ENCODE measurements around the gene ELL. TPM values are rescaled to one million over a fixed set of nuclear protein-coding genes. Genes with fewer than 3 reads are reported as not detected.
A peak's percentile ranks its signal among the peaks of the same experiment; 100 is the strongest.

The ELL gene
- total RNA-seq, 1 donor from 2014 or later: 27.8 TPM

GRCh38 chr19:18427080-18427742, 94.7 kb downstream of the ELL start:
- intact Hi-C loops (cut with micrococcal nuclease): no loop called here
- Mint-ChIP-seq H3K27me3 (no peaks in the 10 kb centered on the region), H3K9me3 (no peaks in the 10 kb centered on the region), H3K36me3 (ENCODE audit: low read depth) (peaks cover 13% of the 10 kb centered on the region), H3K4me3 (no peak overlapping the region), H3K4me1 (peaks cover 31% of the 10 kb centered on the region), H3K27ac (no peak overlapping the region)
- DNase-seq: no peak

DNA sequence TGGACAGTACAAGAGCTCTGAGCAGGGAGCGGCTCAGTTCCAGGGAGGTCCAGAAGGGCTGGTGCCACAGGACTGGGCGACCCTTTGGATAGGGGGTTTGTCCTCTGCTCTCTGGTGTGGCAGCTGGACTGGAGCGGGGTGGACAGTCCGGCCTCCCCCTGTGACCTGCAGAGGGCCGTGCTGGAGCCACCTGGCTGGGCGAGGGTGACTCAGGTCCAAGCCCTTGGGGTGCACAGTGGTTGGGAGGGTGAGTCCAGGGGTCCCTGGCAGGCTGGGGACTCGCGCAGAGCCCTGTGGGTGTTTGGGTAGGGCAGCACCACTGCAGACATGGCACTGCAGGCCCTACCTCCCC, 95.5 kb downstream of the ELL start:
- H3K9me3 Mint-ChIP-seq: no peaks in the 10 kb centered on the region
- peaks cover 12% of the 10 kb centered on the region for H3K36me3 Mint-ChIP-seq (ENCODE audit: low read depth)
- no peak overlapping the region for H3K27ac Mint-ChIP-seq
- peaks cover 39% of the 10 kb centered on the region for H3K4me1 Mint-ChIP-seq
- intact Hi-C loops (cut with micrococcal nuclease): no loop called here
- H3K4me3 Mint-ChIP-seq: no peak overlapping the region
- no peak for DNase-seq
- no peaks in the 10 kb centered on the region for H3K27me3 Mint-ChIP-seq

GRCh38 chr19:18425515-18426415, 96.1 kb downstream of the ELL start:
- DNase-seq: peak; percentile 55
- H3K36me3 Mint-ChIP-seq (ENCODE audit: low read depth): peaks cover 12% of the 10 kb centered on the region
- no peaks in the 10 kb centered on the region for H3K9me3 Mint-ChIP-seq
- no peaks in the 10 kb centered on the region for H3K27me3 Mint-ChIP-seq
- peaks cover 45% of the 10 kb centered on the region for H3K4me1 Mint-ChIP-seq
- intact Hi-C loops (cut with micrococcal nuclease): no loop called here
- peak overlapping the region; percentile 68 for H3K27ac Mint-ChIP-seq
- no peak overlapping the region for H3K4me3 Mint-ChIP-seq

DNA sequence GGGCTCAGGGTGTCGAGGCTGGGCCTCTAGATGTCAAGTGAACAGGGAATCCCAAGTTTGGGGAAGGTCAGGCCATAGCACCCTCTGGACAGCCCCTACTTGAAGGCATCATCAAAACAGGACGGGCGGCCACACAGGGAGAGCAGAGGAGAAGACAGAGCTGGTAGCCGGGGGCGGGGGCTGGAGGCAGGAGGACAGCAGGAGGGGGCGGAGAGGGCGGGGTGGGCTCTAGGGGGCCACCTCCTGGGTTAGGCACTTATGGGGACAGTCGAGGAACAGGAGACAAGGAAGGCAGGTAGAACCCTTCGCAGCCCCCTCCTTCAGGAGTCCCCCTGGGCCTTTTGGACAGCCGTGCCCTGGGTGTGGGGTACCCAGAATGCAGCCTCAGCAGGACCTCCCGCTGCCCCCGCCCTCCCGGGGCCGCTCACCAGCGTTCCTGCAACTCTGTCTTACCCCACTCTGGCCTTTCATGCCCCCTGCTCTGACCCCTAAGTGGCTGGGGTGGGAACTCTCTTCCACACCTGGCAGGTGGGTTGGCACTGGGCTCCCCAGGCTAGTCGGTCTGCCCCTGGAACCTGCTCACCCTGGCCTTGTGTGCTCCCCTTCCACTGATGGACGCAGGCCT, 96.9 kb downstream of the ELL start:
- Mint-ChIP-seq H3K4me1 (peaks cover 49% of the 10 kb centered on the region), H3K27me3 (no peaks in the 10 kb centered on the region), H3K36me3 (ENCODE audit: low read depth) (peaks cover 13% of the 10 kb centered on the region), H3K9me3 (no peaks in the 10 kb centered on the region), H3K27ac (no peak overlapping the region), H3K4me3 (no peak overlapping the region)
- DNase-seq: no peak
- intact Hi-C loops (cut with micrococcal nuclease): no loop called here

DNA sequence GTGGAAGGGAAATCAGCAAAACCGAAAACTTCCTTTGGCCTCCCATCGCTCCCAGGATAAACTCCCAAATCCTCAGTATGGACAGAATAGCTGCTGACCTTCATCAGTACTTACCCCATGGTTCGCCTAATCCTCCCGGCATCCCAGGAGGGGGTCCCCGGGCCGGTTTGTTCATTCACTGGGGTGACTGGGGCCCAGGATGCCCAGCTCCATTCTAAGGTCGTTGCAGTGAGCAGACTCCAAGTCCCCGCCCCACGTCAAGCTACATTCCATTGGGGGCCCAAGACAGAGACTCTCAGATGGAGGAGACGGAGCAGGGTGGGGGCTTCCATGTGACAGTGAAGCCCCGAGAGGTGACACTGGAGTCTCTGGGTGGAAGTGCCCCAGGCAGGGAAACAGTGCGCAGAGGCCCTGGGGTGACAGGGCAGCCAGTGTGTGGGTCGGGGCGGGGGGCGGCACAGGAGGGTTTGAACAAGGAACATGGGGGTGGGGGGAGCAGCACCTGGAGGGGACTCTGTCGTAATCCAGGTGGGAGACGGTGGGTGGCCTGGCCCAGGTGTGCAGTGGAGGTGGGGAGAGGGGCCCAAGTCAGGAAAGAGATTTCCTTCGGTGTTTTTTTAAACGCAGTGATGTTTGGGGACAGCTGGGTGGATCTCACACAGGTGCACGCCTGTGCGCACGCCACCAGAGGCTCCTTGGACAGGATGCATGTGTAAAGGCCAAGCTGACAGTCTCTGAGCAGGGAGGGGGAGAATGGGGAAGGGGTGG, 97.6 kb downstream of the ELL start:
- peaks cover 46% of the 10 kb centered on the region for H3K4me1 Mint-ChIP-seq
- peak overlapping the region; percentile 59 for H3K27ac Mint-ChIP-seq
- peaks cover 13% of the 10 kb centered on the region for H3K36me3 Mint-ChIP-seq (ENCODE audit: low read depth)
- intact Hi-C loops (cut with micrococcal nuclease): no loop called here
- DNase-seq: no peak
- H3K27me3 Mint-ChIP-seq: no peaks in the 10 kb centered on the region
- peak overlapping the region; percentile 24 for H3K4me3 Mint-ChIP-seq
- H3K9me3 Mint-ChIP-seq: no peaks in the 10 kb centered on the region

DNA sequence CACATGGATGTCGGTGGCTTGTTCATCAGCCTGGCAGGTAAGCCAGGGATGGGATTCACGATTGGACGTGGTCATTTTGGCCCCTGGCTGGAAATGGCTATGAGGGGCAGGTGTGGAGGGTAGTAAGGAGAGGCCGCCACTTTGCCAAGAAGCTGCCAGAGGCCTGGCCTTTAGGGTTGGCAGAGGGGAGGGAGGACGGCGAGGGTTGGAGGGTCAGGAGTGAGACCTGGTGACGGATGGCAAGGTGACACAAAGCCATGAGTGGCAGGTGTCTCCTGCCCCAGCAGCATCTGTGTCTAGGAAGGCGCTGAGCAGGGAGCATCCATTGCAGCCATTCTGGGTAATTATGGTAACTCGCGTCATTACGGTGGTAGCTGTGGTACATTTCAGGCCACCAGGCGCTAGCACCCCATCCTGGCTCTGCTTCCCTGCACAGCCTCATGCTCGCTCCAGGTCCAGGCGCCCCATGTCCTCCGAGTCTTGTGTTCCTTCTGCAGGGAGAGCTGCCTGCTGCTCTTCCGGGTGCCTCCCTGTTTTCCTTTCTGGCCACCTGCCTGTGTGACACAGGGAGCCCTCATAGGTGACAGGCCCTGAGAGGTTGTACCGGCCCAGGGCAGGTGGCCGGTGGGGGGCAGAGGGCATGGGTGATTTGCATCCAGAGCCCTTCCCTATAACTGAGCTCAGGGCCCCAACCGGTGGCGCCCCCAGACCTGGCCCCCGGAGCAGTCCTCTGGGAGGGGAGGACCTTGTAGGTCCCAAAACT, 98.4 kb downstream of the ELL start:
- Mint-ChIP-seq H3K4me1 (peaks cover 52% of the 10 kb centered on the region), H3K4me3 (peak overlapping the region; percentile 99), H3K27ac (peak overlapping the region; percentile 86), H3K9me3 (no peaks in the 10 kb centered on the region), H3K27me3 (no peaks in the 10 kb centered on the region), H3K36me3 (ENCODE audit: low read depth) (peaks cover 13% of the 10 kb centered on the region)
- no peak for DNase-seq
- intact Hi-C loops (cut with micrococcal nuclease): no loop called here

DNA sequence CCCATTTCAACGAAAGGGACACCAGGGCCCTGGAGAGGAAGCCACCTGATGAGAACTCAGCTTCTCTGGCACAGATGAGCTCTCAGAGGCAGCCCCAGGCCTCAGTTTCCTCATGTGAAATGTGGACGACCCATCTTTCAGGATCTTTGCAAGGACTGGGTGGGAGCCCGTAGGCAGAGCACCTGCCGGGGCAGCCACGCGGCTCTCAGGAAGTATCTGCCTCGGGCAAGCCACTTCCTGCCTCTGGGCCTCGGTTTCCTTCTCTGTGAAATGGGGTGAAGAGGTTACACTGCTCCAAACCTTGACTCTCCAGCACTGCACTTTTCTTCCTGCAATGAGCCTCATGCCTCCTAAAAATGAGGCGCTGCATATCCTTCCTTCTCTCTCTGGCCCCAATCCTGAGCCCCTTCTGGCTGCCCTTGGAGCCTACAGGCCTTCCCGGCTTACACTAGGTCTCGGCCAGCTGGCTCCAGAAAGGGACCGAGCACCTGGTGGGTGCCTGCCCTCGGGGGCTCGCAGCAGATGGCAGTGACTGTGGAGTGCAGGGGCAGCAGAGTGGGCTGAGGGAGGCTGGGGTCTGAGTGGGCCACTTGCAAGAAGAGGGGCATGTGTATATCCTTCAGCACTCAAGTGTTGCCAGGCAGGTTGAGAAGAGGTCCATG, 99.2 kb downstream of the ELL start:
- Mint-ChIP-seq H3K36me3 (ENCODE audit: low read depth) (peaks cover 10% of the 10 kb centered on the region), H3K4me1 (peaks cover 58% of the 10 kb centered on the region), H3K9me3 (no peaks in the 10 kb centered on the region), H3K27ac (peak overlapping the region; percentile 86), H3K4me3 (peak overlapping the region; percentile 99), H3K27me3 (no peaks in the 10 kb centered on the region)
- peak; percentile 86 for DNase-seq
- intact Hi-C loops (cut with micrococcal nuclease): no loop called here

DNA sequence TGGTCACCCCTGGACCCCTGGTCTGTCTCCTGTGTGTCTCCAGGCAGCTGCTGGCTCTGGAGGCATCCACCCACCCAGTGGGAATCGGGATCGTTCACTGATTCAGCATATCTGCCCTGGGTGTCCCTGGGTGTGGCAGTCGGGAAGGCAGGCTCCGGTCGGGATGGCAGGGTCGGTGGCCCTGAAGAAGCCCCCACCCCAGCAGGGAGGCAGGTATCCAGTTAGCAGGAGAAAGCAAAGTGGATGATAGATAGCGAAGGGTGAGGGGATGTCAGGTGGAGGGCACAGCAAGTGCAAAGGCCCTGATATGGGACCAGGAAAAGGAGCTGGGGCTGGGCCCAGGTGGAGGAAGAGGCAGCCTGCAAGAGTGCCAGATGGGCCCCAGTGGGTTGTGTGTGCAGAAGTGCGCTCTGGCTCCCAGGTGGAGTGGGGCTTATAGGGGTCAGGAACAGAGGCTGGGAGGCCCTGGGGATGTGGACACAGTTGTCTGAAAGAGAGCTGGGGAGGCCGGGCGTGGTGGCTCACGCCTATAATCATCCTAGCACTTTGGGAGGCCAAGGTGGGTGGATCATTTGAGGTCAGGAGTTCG, 100.4 kb downstream of the ELL start:
- Mint-ChIP-seq H3K9me3 (no peaks in the 10 kb centered on the region), H3K4me3 (peak overlapping the region; percentile 99), H3K27ac (peak overlapping the region; percentile 86), H3K4me1 (peaks cover 66% of the 10 kb centered on the region), H3K27me3 (no peaks in the 10 kb centered on the region), H3K36me3 (ENCODE audit: low read depth) (peaks cover 9% of the 10 kb centered on the region)
- intact Hi-C loops (cut with micrococcal nuclease): no loop called here
- peak; percentile 68 for DNase-seq

DNA sequence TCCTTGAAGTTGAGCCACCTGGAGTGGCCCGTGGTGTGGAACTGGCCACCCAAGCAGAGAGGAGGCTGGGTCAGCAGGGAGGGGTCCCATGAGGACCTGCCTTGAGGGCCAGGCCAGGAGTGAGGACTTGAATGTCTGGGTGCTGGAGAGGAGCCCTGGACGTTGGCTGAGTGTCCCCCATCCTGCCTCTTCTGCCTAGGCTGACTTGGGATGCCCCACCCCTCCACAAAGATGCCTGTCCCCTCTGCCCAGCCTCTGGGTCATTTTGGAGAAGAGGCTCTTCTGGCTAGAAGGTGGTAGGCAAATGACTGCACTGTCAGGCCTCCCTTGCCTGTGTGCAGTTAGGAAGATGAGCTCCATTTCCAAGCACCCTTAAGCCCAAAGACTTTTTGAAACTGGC, 100.9 kb downstream of the ELL start:
- Mint-ChIP-seq H3K9me3 (no peaks in the 10 kb centered on the region), H3K27ac (peak overlapping the region; percentile 86), H3K4me3 (peak overlapping the region; percentile 99), H3K4me1 (peaks cover 67% of the 10 kb centered on the region), H3K27me3 (no peaks in the 10 kb centered on the region), H3K36me3 (ENCODE audit: low read depth) (peaks cover 9% of the 10 kb centered on the region)
- intact Hi-C loops (cut with micrococcal nuclease): loop anchor here (1.0 kb wide), 1 partner anchor 8 kb away; no protein-coding TSS in a partner anchor
- DNase-seq: peak; percentile 64

DNA sequence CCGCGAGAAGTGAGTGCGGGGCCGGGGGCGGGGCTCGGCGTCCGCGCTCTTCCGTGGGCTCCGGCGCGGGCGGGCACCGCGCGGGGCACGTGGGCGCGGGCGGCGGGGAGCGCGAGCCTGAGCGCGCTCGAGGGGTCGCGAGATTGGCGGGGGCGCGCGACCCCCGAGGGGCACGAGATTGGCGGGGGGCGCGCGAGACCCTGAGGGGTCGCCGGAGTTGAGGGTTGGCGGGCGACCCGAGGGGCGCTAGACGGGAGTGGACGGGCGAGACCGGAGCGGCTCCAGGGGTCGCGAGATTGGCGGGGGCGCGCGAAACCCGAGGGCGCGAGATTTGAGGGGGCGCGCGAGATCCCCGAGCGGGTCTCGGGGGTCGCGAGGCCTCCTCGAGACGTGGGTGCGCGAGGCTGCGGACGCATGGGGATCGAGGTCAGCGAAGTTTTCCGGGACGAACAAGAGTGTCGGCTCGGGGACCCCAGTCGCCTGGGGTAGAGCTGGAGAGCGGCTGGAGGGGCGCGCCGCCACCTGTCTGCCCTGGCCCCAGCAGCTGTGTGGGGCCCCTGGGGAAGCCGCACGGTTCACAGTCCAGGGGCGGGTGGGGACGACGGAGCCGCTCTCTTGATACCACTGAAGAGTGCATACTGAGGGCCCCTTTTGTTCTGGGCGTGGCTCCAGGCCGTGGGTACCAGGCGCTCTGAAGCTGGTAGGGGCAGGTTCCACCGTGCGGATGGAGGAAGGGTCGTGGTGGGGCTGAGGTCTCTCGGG, 102.0 kb downstream of the ELL start:
- peak overlapping the region; percentile 86 for H3K27ac Mint-ChIP-seq
- peak overlapping the region; percentile 99 for H3K4me3 Mint-ChIP-seq
- peaks cover 70% of the 10 kb centered on the region for H3K4me1 Mint-ChIP-seq
- peak; percentile 86 for DNase-seq
- H3K27me3 Mint-ChIP-seq: no peaks in the 10 kb centered on the region
- intact Hi-C loops (cut with micrococcal nuclease): loop anchor here (1.0 to 5.0 kb wide), 3 partner anchors 9 to 218 kb away; partner anchors contain the start of gene RAB3A
- peaks cover 9% of the 10 kb centered on the region for H3K36me3 Mint-ChIP-seq (ENCODE audit: low read depth)
- H3K9me3 Mint-ChIP-seq: no peaks in the 10 kb centered on the region

GRCh38 chr19:18419195-18419698, 102.6 kb downstream of the ELL start, which contains the start of gene SSBP4:
SSBP4 (plus strand) TSS chr19:18419398; CDS start chr19:18419649, 251 bp downstream.
- no peaks in the 10 kb centered on the region for H3K9me3 Mint-ChIP-seq
- H3K27ac Mint-ChIP-seq: peak within 1 kb of the TSS; percentile 89
- H3K4me3 Mint-ChIP-seq: peak within 1 kb of the TSS; percentile 99
- H3K36me3 Mint-ChIP-seq (ENCODE audit: low read depth): peaks cover 9% of the 10 kb centered on the region
- no peaks in the 10 kb centered on the region for H3K27me3 Mint-ChIP-seq
- H3K4me1 Mint-ChIP-seq: peaks cover 72% of the 10 kb centered on the region
- intact Hi-C loops (cut with micrococcal nuclease): loop anchor here (5.0 kb wide), 2 partner anchors 127 to 217 kb away; partner anchors contain the start of gene RAB3A
- peak; percentile 94 for DNase-seq
